ENCODE measurements around the gene SNX32.

SNX32 gene

DNA sequence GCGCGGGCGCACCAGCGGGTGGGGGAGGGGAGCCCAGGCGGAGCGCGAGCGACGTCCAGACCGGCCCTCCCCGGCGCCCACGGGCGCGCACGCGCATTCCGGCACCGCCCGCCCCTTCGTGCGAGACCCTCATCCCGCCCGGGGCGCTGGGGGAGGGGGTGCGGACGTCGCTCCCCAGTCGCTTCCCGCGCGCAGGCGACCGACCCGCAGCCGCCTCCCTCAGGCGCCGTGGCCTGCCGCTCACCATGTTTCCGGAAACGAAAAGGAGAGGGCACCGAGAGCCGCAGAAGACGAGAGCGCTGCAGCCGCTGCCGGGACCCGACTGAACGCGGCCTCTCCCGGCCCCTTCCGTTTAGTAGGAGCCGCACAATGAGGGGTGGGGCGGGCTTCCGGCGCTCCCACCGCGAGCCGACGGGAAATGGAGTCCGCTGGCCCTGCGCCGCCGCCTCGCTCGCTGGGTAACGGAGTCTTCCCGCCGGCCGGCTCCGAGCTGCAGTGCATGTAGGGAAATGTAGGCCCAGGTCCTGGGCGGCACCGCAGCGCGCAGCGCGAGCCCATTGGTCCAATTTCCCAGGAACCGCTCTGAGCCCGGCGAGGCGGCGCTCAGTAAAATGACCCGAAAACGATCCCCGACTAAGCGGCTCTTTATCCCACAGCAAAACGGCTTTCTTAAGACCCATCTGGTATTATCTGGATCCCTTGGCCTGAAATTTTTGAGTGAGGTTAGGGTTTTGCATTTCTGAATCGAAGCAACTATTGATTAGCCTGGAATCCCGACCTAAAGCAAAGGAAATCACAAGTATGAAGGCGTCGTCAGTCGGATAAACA is 24.3 kb downstream of the SNX32 start, which contains the start of gene CFL1:
Gene CFL1 (minus strand): TSS at position 328 of the 828 bp plus-strand sequence. CDS start 81 bp downstream, at position 247.
- peak; percentile 99 for DNase-seq

- DNase-seq = no peak
Measured at GRCh38 chr11:65858681-65859087, 24.9 kb downstream of the SNX32 start.

GRCh38 chr11:65859095-65859811 is 25.5 kb downstream of the SNX32 start:
- DNase-seq = peak; percentile 98

DNA sequence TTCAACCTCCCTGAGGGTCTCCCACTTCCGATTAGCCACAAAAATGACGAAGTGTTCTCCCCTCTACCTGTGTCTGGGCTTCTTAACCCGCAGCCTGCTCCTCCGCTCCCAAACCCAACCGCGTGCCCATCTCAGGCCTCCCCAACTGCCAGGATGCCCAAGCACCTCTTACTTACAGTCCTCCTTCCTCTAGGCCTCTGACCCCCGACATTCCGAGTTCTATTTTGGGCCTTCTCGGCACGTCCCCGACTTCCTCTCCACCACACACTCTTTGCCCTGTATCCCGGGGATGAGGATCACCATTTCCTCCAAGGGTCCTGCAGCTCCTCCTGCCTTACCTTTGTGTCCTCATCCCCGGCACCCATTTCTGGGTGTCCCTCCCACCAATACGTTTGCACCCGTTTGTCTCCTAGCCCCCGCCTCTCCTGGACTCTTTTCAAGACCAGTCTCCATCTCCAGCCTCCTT is 26.1 kb downstream of the SNX32 start:
- DNase-seq = no peak

- peak; percentile 98 for DNase-seq
Measured at GRCh38 chr11:65860278-65861164, 26.8 kb downstream of the SNX32 start, which contains the start of gene MUS81. Gene MUS81, plus strand, starts transcription at chr11:65860433. Its CDS starts 321 bp downstream, at chr11:65860754.

- DNase-seq = no peak
Measured at GRCh38 chr11:65861165-65861505, 27.4 kb downstream of the SNX32 start.

- DNase-seq = peak; percentile 32
Measured at GRCh38 chr11:65861533-65862183, 27.9 kb downstream of the SNX32 start.

DNA sequence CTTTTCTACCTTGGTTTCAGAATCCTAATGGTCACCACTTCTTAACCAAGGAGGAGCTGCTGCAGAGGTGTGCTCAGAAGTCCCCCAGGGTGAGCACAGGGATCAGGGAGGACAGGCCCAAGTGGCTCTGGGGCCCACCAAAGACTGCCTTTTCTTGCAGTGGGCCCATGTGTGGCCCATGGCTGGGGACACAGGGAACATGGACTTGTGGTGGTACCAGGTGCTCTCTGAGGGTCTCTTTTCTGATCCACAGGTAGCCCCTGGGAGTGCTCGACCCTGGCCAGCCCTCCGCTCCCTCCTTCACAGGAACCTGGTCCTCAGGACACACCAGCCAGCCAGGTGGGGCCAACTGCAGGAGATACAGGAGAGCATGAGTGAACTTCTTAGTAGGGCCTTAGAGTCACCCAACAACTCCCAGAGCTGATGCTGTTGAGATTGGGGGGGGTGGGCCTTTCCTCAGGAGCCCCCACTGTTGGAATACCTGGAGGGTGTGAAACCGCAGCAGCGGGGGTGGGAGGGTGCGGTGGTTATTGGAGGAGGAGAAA is 28.5 kb downstream of the SNX32 start:
- DNase-seq = peak; percentile 31

DNA sequence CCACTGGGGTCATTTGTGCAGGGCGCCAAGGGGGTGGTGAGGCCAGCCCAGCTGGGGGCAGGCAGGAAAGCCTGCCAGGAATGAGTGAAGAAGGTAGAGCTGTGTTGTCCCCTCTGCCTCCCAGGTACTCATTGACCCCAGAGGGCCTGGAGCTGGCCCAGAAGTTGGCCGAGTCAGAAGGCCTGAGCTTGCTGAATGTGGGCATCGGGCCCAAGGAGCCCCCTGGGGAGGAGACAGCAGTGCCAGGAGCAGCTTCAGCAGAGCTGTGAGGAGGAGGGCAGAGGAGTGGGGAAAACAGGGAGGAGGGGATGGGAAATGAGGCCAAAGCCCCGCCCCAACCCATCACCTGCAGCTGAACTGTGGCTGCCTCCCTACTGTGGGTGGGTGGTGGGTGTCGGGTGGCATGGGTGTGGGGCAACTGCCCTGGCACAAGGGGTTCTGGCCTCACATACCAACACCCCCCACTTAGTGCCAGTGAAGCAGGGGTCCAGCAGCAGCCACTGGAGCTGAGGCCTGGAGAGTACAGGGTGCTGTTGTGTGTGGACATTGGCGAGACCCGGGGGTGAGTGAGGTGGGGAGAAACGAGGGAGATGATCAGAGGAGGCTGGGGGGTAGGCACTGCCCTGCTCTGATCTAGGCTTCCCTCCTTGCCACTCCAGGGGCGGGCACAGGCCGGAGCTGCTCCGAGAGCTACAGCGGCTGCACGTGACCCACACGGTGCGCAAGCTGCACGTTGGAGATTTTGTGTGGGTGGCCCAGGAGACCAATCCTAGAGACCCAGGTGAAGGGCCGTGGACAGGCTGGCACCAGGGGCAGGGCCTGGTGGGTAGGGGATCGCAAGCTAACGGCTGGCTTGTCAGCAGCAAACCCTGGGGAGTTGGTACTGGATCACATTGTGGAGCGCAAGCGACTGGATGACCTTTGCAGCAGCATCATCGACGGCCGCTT is 29.5 kb downstream of the SNX32 start:
- peak; percentile 52 for DNase-seq

DNA sequence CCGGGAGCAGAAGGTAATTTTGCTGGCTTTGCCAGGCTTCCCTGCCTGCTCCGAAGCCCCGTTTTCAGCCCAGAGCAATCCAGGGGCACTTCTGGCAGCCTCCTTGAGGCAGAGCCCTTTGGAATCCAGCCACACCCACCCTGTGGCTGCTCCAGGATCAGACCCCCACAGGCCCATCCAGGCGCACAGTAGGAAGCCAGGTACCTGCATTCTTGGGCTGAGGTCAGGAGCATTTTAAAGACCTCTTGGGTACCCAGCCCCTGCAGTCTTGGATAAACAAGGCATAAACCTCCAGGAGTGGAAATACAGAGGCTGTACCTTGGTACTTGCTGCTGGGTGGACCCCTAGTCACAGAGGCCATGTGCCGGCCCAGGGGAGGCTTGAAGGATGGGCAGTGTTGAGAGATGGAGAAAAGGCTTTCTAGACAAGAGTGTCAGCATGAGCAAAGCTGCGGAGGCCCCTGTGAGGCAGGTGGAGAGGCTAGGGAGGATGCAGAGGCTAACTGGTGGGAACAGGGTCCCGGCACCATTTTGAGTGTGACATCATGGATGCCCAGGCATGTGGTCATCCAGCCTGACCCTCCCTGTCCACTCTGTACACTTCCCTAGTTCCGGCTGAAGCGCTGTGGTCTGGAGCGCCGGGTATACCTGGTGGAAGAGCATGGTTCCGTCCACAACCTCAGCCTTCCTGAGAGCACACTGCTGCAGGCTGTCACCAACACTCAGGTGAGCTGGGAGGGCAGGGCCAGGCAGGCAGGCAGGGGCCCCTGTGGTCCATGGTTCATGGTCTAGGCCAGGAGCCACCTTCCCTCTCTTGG is 30.3 kb downstream of the SNX32 start:
- DNase-seq = peak; percentile 36

DNA sequence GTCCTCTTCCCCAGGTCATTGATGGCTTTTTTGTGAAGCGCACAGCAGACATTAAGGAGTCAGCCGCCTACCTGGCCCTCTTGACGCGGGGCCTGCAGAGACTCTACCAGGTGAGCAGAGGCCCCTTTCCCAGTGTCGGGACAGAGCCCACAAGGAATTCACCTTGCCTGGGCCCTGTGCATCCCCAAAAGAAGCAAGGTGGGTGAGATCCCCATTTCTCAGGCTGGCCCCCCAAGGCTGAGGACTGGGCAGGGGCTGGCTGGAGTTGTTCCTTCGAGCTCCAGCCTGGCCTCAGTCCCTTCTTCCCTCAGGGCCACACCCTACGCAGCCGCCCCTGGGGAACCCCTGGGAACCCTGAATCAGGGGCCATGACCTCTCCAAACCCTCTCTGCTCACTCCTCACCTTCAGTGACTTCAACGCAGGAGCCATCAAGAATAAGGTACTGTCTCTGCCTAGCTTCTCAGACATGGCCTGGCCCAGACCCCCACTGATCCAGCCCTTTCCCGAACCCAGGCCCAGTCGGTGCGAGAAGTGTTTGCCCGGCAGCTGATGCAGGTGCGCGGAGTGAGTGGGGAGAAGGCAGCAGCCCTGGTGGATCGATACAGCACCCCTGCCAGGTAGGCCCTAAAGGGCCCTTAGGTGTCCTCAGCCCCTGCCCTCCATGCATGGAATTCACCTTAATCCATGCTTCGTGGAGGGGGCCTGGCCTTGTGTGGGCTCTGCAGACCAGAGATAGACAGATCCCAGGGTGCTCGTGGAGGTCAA is 31.1 kb downstream of the SNX32 start:
- DNase-seq = peak; percentile 29

DNA sequence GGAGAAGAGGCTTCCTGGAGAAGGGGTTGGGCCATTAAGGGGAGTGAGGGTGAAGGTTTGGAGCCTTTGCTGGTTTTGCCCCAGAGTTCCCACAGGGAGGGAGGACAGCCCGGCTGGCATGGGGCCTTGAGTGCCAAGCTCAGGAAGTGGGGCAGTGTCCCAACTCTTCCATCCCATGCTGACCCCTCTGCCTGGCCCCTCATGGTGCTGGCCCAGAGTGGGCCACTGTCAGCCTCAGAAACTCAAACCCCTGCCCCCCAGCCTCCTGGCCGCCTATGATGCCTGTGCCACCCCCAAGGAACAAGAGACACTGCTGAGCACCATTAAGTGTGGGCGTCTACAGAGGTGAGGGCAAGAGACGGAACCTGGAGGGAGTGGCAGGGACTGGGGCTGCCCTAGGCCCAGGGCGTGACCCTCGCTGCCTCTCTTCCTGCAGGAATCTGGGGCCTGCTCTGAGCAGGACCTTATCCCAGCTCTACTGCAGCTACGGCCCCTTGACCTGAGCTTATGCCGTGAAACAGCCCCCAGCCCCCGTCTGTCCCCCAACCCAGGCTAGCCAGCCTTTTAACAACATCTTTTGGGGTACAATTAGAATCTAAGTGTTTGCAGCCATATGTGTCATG is 31.9 kb downstream of the SNX32 start:
- DNase-seq = peak; percentile 18

DNA sequence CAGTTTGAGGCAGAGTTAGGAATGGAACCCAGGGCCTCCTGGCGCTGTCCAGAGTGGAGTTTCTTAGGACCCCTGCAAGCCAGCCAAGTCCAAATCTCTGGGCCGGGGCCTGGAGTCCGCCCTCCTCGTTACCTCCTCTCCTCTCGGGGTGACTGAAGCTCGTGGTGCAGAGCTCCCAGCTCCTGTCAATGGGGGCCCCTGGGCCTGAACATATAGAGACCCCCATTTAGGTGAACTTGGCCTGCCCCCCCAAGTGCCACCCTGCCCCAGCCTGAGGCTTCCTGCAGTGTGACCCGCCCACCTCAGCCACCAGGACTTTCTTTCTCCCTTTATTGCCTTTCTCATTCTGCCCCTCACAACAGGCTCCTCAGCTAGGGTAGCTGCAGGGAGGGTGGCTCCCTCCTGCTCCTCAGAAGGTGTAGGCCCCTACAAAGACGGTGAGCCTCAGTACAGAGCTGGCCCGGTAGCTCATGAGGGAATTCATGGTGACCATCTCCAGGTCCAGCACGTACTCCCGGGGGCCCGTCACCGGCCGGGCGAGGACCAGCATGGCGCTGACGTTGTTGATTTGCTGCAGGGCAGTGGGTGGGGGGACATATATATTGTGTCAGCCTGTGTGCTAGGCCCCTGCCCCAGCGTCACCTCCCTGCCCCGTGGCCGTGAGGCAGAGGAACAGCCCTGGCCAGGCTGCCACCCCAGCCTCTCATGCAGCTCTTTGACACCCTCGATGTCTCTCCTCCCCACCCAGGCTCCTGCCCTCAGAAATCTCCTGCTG is 32.9 kb downstream of the SNX32 start:
- DNase-seq = peak; percentile 19

GRCh38 chr11:65867284-65868071 is 33.7 kb downstream of the SNX32 start:
- peak; percentile 46 for DNase-seq

DNA sequence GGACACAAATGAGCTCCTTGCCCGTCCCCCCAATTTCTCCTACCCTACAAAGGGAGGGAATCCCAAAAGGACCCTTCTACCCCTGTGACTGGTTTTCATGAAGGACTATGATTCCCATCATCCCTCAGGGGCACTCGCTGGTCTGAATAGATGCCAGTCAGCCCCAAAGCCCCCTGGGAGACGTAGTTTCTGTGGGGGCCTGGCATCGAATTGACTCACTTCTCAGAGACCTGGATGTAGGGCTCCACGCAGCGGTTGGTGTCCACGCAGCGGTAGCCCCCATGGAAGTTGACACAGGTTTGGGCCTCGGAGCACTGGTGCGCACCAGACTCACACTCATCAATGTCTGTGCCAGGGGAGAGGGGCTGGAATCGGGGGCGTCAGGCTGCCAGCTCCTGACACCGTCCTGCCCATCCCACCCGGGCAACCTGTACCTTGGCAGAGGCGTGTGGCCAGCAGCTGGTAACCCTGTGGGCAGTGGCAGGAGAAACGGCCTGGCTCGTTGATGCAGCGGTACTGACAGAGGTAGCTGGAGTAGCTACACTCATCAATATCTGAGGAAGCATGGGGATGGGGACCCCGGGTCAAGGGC is 34.4 kb downstream of the SNX32 start:
- peak; percentile 38 for DNase-seq

DNA sequence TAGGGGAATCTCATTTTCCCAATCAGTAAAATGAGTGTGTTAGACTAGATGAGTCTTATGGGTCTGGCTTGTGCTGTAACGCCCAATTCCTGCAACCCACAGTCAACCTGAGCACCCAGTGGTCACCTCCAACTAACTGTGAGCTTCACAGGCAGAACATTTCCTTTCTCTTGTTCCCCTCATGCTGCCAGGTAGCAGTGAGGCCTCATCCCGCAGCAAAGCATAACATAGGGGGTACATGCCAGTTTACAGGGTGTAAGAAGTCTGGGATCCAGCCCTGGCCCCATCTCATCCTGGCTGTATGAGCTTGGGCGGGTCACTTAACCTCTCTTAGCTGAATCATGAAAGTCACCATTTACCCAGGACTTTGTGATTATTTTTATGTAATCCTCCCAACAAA is 35.1 kb downstream of the SNX32 start:
- DNase-seq = peak; percentile 8

Data from femur (tissue), 1 donor.